GM19193 (cell line): Measurements from ENCODE around the gene RBM4.

Source experiments
- POLR2A ChIP-seq: IDR thresholded peaks from 4 replicates; pipeline ENCODE4 v1.6.1; 2011; ENCODE audit not compliant: insufficient read depth, insufficient read length; ENCODE audit errors: extremely low read depth

The RBM4 gene

GRCh38 chr11:66638177-66639065, at the start of gene RBM4:
Gene RBM4 (plus strand): TSS chr11:66638703. CDS start chr11:66639712, 1,009 bp downstream.
- peak; percentile 91 for TF ChIP-seq POLR2A

GRCh38 chr11:66589996-66590675, 48.4 kb upstream of the RBM4 start:
- no peak for TF ChIP-seq POLR2A

- TF ChIP-seq POLR2A = no peak
Measured at GRCh38 chr11:66591175-66591574, 47.3 kb upstream of the RBM4 start.

GRCh38 chr11:66592457-66593302, 45.8 kb upstream of the RBM4 start, which contains the start of the genes CCDC87 and CCS:
Gene CCDC87 (minus strand): TSS chr11:66593063. CDS start chr11:66593015, 48 bp downstream.
Gene CCS (plus strand): TSS chr11:66593185. CDS start chr11:66593262, 77 bp downstream.
- peak; percentile 97 for TF ChIP-seq POLR2A

GRCh38 chr11:66593303-66593635, 45.2 kb upstream of the RBM4 start:
- TF ChIP-seq POLR2A = no peak

- TF ChIP-seq POLR2A = no peak
Measured at GRCh38 chr11:66593650-66594049, 44.9 kb upstream of the RBM4 start.

- no peak for TF ChIP-seq POLR2A
Measured at GRCh38 chr11:66595245-66595904, 43.1 kb upstream of the RBM4 start.

GRCh38 chr11:66598993-66599392, 39.5 kb upstream of the RBM4 start:
- TF ChIP-seq POLR2A = no peak

GRCh38 chr11:66600219-66600618, 38.3 kb upstream of the RBM4 start:
- TF ChIP-seq POLR2A = no peak

GRCh38 chr11:66600631-66601233, 37.8 kb upstream of the RBM4 start:
- TF ChIP-seq POLR2A = no peak

GRCh38 chr11:66603072-66603471, 35.4 kb upstream of the RBM4 start:
- TF ChIP-seq POLR2A = no peak

GRCh38 chr11:66604155-66604554, 34.3 kb upstream of the RBM4 start:
- no peak for TF ChIP-seq POLR2A

GRCh38 chr11:66607126-66607834, 31.2 kb upstream of the RBM4 start:
- no peak for TF ChIP-seq POLR2A

- no peak for TF ChIP-seq POLR2A
Measured at GRCh38 chr11:66609721-66610617, 28.5 kb upstream of the RBM4 start.
